Measurements from ENCODE around the gene NQO1. TPM values are rescaled to one million over a fixed set of nuclear protein-coding genes. Genes with fewer than 3 reads are reported as not detected.

NQO1 gene
- total and polyA plus RNA-seq, 2 of the 8 experiments (the other 6 are each of a cell fraction or from before 2014, with no cell fraction given), result 32.7 to 45.7 TPM

DNA sequence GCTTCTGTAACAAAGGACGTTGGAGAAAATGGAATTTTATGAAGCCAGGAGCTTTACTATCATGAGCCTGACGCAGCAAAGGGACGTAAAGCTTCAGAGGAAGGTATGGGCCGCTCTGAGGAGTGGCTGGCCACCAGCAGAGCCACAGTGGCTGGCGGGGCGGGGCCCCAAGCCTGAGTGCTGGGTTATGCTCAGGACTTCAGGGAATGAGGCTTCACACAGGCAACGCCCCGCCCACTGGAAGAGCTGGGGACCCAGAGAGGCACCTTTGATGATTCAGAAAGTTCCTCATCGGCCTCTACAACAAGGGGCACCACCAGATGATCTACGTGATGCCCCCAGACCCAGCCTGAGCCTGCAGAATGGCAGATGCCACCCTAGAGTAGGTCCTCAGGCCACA, 19.6 kb upstream of the NQO1 start:
- Histone ChIP-seq H2BK20ac (ENCODE audit: low read length) (no peak overlapping the region), H3K4me3 (ENCODE audit: extremely low read depth in 1 of 4, insufficient read depth in 2 of 4, low read depth in 3 of 4, low read length in 4 of 4) (no peak overlapping the region), H3K23ac (ENCODE audit: insufficient read length) (no peak overlapping the region), H4K91ac (replicated peaks; ENCODE audit: insufficient read length, low read length) (no peak overlapping the region), H2BK15ac (ENCODE audit: low read length) (no peak overlapping the region), H3K14ac (ENCODE audit: insufficient read length) (no peak overlapping the region), H2BK120ac (replicated peaks; ENCODE audit: low read depth, low read length) (no peak overlapping the region), H3K4me1 (replicated peaks in 1 of 4; ENCODE audit: control insufficient read depth in 3 of 4, insufficient read depth in 4 of 4, low read length in 3 of 4) (no peaks in the 10 kb centered on the region), H3K4me2 (ENCODE audit: insufficient read depth in 1 of 2, low read depth in 2 of 2, low read length in 2 of 2) (no peak overlapping the region), H3K23me2 (ENCODE audit: low read depth, low read length) (no peaks in the 10 kb centered on the region), H4K5ac (ENCODE audit: insufficient read length, low read depth, low read length) (no peak overlapping the region), H3K56ac (replicated peaks; ENCODE audit: insufficient read length, low read depth, low read length) (no peak overlapping the region), H3K9me3 (ENCODE audit: insufficient read depth in 2 of 2, low read depth in 1 of 2, low read length in 1 of 2) (no peaks in the 10 kb centered on the region), H3K4ac (replicated peaks; ENCODE audit: insufficient read length, low read depth, low read length) (no peak overlapping the region), H2BK5ac (ENCODE audit: low read depth, low read length) (no peak overlapping the region), H3K79me1 (ENCODE audit: low read depth, low read length) (peaks cover 10% of the 10 kb centered on the region), H3K18ac (ENCODE audit: extremely low read depth, low read length) (no peak overlapping the region), H3K79me2 (ENCODE audit: control insufficient read depth in 1 of 2, insufficient read depth in 2 of 2, low read length in 2 of 2) (peaks cover 0 to 4% of the 10 kb centered on the region in 2 experiments; a peak in 1 of 4 replicates), H4K8ac (ENCODE audit: extremely low read depth, insufficient read depth, low read length) (no peak overlapping the region), H3K9ac (replicated peaks in 1 of 4; ENCODE audit: extremely low read depth in 1 of 4, low read depth in 3 of 4, low read length in 3 of 4) (no peak overlapping the region), H2BK12ac (ENCODE audit: low read depth, low read length) (no peak overlapping the region), H2AK5ac (ENCODE audit: low read depth, low read length) (no peak overlapping the region), H4K20me1 (replicated peaks in 1 of 2; ENCODE audit: control insufficient read depth in 1 of 2, insufficient read depth in 2 of 2, low read length in 2 of 2) (peaks cover 0 to 27% of the 10 kb centered on the region in 2 experiments), H3K27me3 (replicated peaks in 1 of 4; ENCODE audit: control insufficient read depth in 3 of 4, extremely low read depth in 1 of 4, insufficient read depth in 3 of 4, low read length in 3 of 4) (no peaks in the 10 kb centered on the region), H3K36me3 (ENCODE audit: control insufficient read depth in 2 of 4, insufficient read depth in 4 of 4, low read length in 3 of 4) (peaks cover 59 to 94% (median 78%) of the 10 kb centered on the region in 4 experiments), H3K27ac (ENCODE audit: low read depth, low read length) (no peak overlapping the region), H2AFZ (ENCODE audit: low read length) (no peak overlapping the region)
- FAIRE-seq (no peak), DNase-seq (ENCODE audit: low read depth in 1 of 2, low spot score in 2 of 2) (no peak)
- 83% methylated on average over 10 of the region's 10 CpGs; no CpG with 5 or more reads in 1 of the 2 experiments for WGBS, 2 experiments (ENCODE audit: extremely low coverage in 1 of 2, insufficient coverage in 1 of 2, insufficient read length in 1 of 2, insufficient replicate concordance in 2 of 2, low coverage in 1 of 2, low lambda C conversion rate in 2 of 2, missing lambda C conversion rate in 1 of 2)
- POLR2A ChIA-PET (ENCODE audit: partially characterized antibody), result interaction anchor here (0.7 to 3.2 kb wide), 5 partner anchors 8 to 544 kb away, joined by 3 to 11 read pairs (median 6); partner anchors contain the start of genes NOB1 and WWP2
- CTCF ChIA-PET (ENCODE audit: partially characterized antibody), result interaction anchor here (0.6 to 2.2 kb wide), 4 partner anchors 9 to 37 kb away, joined by 3 to 16 read pairs (median 6); partner anchors contain the start of gene NOB1
- no peak for TF ChIP-seq TBP (IDR thresholded peaks at IDR 0.05; ENCODE audit: low read depth, low read length)
- no peak for TF ChIP-seq BCL11A (IDR thresholded peaks at IDR 0.05; ENCODE audit: low read depth in 2 of 2, low read length in 2 of 2)
- TF ChIP-seq, protein P1, sequence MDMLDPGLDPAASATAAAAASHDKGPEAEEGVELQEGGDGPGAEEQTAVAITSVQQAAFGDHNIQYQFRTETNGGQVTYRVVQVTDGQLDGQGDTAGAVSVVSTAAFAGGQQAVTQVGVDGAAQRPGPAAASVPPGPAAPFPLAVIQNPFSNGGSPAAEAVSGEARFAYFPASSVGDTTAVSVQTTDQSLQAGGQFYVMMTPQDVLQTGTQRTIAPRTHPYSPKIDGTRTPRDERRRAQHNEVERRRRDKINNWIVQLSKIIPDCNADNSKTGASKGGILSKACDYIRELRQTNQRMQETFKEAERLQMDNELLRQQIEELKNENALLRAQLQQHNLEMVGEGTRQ (IDR thresholded peaks at IDR 0.05; ENCODE audit: low read length), result no peak
- TF ChIP-seq MAFK (IDR thresholded peaks at IDR 0.05; ENCODE audit: low read depth, low read length), result no peak
- TF ChIP-seq RNF2 (IDR thresholded peaks at IDR 0.05; ENCODE audit: borderline replicate concordance, low read depth, low read length, missing control alignments, poor library complexity, severe bottlenecking), result no peak
- TF ChIP-seq, protein P2, sequence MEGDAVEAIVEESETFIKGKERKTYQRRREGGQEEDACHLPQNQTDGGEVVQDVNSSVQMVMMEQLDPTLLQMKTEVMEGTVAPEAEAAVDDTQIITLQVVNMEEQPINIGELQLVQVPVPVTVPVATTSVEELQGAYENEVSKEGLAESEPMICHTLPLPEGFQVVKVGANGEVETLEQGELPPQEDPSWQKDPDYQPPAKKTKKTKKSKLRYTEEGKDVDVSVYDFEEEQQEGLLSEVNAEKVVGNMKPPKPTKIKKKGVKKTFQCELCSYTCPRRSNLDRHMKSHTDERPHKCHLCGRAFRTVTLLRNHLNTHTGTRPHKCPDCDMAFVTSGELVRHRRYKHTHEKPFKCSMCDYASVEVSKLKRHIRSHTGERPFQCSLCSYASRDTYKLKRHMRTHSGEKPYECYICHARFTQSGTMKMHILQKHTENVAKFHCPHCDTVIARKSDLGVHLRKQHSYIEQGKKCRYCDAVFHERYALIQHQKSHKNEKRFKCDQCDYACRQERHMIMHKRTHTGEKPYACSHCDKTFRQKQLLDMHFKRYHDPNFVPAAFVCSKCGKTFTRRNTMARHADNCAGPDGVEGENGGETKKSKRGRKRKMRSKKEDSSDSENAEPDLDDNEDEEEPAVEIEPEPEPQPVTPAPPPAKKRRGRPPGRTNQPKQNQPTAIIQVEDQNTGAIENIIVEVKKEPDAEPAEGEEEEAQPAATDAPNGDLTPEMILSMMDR (IDR thresholded peaks at IDR 0.05; ENCODE audit: control extremely low read depth in 1 of 3, insufficient read depth in 1 of 3, low read depth in 1 of 3, low read length in 3 of 3), result no peak
- TF ChIP-seq CREB1 (IDR thresholded peaks at IDR 0.05), result no peak
- TF ChIP-seq, protein P3, sequence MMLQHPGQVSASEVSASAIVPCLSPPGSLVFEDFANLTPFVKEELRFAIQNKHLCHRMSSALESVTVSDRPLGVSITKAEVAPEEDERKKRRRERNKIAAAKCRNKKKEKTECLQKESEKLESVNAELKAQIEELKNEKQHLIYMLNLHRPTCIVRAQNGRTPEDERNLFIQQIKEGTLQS (IDR thresholded peaks at IDR 0.05; ENCODE audit: insufficient read depth, low read depth, low read length), result no peak

Data from H1 (cell line).